Measurements from ENCODE around the gene SYNDIG1.

SYNDIG1 gene

DNA sequence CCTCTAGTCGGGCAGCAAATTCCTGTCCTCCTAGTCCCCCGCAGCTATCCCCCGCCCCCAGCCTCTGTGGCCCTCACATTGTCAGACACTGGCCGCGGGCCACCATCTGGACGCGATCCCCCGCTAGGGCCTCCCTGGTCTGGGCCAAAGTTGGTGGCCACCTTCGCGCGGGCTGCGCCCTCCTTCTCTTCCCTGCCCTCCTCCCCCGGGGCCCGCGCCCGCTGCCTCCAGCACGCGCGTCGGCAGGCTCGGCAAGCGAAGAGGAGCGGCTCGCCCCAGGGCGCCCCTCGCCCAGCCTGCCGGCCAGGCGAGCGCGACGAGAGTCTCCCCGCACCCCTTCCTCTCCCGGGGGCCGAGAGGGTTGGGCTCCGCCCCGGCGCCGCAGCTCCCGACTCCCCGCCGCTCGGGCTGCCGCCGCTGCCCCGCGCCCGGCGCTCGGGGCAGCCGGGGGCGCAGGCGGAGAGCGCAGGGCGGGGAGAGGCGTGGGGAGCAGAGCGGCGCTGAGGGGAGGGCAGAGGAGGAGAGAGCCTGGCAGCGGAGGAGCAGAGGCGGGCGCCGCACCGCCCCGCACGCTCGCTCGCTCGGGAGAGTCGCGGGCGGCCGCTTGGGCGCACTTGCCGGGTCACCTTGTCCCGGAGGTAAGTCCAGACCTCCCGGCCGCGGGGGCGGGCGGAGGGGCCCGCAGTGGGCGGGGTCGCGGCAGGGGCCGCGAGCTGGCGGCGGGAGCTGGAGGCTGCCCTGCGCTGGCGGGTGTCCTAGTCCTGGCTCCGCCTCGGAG is at the start of gene SYNDIG1:
TSS of gene SYNDIG1 (plus strand) at position 514 of the 778 bp plus-strand sequence. CDS start 73,469 bp downstream, outside the sequence.
- no peak for DNase-seq (ENCODE audit: low spot score)

DNA sequence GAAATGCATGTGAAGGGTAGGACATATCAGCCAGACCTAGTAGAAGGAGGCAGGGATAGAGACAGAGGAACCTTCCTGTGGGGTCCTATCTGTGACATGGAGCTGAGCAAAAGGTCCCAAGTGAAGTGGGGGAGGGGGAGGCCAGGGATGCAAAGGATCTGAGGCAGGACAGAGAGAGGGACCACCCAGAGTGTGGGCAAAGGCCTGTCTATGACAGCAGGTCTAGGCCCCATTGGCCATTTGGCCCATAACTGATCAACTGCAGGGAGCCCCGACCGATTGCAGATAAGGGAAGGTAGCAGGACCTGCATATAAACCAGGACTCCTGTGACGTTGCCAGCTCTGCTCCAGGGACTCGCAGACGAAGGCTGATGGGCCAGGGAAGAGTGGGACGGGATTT is 49.6 kb upstream of the SYNDIG1 start:
- DNase-seq (ENCODE audit: low spot score) = no peak

DNA sequence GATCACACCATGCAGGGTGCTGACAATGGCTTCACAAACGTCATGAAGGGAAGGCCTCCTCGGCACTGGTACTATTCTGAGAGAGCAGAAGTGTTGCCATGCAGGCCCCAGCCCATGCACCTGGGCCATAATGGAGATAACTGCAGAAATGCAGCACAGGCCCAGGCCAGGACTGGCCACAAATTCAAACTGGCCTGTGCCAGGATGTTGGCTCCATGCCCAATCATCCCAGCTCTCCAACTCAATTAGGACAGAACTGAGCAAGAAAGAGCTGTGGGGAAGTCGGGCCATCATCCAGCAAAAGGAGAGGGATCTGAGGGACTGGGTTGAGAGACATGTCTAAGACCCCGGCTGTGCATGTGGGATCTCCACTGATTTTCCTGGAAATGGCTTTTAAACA is 48.9 kb upstream of the SYNDIG1 start:
- DNase-seq (ENCODE audit: low spot score) = no peak

DNA sequence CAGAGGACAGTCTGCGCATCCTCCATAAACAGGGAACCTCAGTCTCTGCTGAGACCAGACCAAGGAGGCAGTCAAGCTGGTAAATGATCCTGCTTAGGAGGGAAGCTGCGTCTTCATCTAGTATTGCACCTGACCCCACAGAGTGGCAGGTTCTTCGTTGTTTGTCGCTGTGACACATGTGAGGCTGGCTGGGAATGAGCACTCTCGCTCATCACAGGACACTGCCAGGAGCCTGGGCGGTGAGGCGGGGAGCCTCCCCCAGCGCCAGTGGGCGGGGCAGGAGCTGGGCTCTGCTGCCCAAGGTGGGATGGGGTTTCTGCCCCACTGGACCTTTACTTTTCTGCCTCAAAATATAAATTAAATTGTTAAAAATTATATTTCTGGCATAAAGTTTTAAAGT is 48.4 kb upstream of the SYNDIG1 start:
- DNase-seq (ENCODE audit: low spot score) = no peak

DNA sequence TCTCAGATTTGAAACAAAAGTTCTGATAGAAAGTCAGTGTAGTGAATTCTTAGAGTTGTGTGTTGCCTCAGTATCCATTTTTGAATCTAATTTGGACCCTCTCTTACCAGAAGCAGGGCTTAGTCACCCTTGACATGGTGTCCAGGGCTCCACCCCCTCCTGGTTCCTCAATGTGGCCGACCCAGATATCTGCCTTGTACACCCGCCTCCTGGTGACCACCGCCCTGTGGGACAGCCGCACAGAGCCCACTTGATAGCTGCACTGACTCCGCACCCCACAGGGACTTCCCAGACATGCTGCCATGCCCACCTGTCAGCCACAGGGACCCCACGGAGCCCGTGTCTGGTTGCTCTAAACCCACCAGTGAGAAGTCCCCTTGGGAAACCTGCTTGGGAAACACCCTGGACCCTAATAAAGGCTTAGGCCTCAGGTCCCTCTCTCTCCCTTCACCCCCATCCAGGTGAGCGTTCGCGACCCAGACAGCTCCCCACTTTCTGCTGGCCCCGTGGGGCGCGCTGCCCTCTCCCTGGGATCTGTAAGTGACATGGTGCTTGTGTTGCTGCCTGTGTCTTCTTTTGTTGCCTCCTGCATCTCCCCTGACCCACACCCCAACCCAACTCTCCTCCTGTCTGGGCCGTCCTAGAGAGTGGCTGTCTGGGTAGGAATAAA is 47.2 kb upstream of the SYNDIG1 start:
- peak; percentile 70 for DNase-seq (ENCODE audit: low spot score)

DNA sequence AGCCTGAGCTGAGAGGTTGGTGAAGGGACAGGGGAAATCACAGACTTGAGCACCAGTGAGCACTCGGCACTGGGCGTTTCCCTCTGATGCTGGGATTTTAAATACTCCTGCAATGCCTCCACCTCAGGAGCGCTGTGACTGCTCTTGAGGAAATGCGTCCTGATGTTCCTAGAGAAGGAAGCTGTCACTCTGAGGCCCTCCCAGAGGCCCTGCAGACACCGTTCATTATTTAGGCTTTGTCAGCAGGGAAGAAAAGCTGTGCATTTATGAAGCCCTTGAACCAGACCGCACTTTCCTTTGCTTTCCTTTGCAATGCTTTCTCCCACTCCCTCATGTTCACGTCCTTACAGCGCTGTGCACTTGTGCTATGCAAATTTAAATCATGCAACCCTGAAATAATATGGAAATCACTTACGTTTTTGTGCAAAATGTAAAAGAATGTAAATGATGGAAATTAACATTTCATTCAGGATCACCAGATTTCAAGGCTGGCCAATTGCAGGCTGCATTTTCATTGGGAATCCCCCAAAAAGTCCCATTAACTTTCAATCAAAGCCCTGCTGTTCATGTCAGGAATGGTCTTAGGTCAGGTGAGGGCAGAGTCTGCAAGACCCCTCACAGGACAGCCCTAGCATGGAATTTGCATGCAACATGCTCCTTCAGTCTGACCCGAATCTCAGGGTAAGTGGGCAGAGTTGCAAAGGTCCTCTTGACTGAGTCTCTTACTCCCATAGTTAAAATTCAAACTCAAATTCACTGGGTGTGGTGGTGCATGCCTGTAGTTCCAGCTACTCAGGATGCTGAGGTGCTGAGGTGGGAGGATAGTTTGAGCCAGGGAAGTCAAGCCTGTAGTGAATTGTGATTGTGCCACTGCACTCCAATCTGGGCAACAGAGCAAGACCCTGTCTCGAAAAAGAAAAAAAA is 45.8 kb upstream of the SYNDIG1 start:
- no peak for DNase-seq (ENCODE audit: low spot score)

DNA sequence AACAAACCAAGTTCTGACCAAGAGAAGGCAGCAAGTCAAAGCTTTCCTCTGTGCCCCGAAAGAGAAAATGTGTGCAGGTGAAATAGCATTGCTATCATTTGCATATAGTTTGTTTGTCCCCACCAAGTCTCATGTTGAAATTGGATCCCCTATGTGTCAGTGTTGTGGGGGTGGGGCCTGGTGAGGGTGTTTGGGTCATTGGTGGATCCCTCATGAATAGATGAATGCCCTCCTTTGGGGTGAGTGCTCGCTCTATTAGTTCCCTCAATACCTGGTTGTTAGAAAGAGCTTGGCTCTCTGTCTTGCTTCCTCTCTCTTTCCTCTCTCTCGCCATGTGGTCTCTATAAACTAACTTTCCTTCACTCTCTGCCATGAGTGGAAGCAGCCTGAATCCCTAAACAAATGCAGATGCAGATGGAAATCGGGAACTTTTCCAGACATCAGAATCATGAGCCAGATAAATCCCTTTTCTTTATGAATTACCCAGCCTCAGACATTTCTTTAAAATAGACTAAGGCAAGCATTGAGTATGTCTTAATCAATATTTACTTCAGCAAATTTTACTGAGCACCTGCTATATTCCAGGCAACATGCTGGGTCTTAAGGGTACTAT is 43.8 kb upstream of the SYNDIG1 start:
- DNase-seq (ENCODE audit: low spot score) = no peak

DNA sequence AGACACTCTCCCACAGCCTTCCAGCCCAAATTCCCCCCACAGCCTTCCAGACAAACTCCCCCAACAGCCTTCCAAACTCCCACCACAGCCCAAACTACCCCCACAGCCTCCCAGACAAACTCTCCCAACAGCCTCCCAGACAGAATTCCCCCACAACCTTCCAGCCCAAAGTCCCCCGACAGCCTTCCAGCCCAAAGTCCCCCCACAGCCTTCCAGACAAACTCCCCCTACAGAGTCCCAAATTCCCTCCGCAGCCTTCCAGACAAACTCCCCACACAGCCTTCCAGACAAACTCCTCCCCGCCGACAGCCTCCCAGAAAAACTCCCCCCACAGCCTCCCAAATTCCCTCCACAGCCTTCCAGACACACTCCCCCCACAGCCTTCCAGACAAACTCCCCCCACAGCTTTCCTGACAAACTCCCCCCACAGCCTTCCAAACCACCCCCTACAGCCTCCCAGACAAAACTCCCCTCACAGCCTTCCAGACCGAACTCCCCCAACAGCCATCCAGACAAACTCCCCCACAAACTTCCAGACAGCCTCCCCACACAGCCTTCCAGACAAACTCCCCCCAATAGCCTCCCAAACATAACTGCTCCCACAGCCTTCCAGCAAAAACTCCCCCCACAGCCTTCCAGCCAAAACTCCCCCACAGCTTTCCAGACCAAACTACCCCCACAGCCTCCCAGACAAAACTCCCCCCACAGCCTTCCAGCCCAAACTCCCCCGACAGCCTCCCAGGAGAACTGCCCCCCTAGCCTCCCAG is 38.0 kb upstream of the SYNDIG1 start:
- no peak for DNase-seq (ENCODE audit: low spot score)

DNA sequence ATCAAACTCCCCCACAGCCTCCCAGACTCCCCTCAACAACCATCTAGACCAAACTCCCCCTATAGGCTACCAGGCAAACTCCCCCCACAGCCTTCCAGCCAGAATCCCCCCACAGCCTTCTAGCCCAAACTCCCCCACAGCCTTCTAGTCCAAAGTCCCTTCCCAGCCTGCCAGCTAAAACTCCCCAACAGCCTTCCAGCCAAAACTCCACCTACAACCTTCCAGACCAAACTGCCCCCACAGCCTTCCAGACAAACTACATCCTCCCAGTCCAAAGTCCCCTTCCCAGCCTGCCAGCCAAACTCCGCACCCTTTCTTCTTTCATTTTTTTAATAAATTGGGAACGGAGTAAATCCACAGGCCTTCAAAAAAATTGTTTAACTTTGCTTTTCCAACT is 37.4 kb upstream of the SYNDIG1 start:
- DNase-seq (ENCODE audit: low spot score) = no peak

DNA sequence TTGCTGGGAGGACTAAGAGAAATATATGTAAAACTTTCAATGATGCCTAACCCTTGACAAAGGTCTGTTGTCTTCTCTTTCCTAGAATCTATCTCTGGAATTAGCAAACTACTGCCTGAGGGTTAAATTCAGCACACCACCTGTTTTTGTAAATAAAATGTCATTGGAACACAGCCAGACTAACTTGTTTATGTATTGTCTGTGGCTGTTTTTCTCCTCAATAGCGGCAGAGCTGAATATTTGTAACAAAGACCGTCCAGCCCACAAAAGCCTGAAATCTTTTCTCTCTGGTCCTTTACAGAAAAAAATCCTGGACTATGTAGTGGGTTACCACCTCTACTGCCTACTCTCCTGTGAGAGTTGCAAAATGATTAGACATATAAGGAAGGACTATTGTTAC is 33.3 kb upstream of the SYNDIG1 start:
- no peak for DNase-seq (ENCODE audit: low spot score)

DNA sequence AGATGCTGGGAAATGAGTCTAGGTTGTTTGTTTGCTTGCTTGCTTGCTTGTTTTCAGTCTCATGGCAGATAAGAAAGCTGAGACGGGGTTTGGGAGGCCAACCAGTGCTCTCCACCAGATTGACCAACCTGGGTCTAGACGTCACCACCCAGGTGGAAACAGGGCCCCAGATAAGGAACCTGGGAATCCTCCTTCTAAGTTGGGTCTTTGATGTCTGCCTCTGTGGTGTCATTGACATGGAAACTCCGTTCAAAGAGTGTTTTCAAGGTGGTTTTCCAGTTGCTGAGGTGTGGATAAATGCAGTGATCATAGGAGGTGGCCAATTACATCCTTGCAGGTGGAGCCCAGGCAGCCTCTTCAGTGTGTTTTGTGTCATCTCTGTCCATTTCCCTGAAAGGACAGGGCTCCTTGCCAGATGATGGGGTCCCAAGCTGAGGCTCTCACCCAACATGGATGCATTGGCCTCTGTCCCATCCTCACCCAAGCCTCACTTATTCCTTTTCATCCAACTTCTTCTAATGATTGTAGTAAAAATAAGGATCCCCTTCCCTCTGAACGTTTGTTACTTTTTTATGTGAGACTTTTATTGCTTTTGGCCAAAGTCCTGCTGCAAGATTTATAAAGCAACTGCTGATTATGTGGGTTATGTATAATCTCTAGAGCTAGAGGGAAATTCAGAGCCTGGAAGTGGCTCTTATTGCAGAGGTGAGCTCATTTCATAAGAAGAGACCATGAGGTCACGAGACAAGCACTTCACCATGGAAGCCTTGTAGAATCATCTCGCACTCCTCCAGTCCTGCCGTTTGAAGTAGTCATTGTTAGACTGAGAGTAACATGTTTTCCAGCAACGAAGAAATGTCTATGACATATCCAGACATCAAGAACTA is 32.0 kb upstream of the SYNDIG1 start:
- DNase-seq (ENCODE audit: low spot score) = peak; percentile 17

DNA sequence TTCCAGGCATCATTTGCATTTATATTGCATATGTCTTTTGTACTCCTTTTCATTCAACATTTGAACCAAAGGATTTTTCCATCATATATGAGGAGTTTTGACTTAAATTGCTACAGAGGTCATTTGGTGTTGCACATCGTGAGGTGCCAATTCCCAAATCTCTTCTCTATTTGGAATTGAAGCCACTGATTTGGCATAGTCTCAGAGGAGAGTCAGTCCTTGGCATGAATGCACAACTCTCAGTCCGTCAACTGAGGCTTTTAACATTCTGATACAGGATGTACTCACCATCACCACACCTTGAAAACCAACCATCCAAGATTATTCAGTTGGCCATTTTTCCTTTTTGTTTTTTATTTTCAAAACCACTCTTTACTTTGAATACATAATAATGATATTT is 31.1 kb upstream of the SYNDIG1 start:
- no peak for DNase-seq (ENCODE audit: low spot score)

DNA sequence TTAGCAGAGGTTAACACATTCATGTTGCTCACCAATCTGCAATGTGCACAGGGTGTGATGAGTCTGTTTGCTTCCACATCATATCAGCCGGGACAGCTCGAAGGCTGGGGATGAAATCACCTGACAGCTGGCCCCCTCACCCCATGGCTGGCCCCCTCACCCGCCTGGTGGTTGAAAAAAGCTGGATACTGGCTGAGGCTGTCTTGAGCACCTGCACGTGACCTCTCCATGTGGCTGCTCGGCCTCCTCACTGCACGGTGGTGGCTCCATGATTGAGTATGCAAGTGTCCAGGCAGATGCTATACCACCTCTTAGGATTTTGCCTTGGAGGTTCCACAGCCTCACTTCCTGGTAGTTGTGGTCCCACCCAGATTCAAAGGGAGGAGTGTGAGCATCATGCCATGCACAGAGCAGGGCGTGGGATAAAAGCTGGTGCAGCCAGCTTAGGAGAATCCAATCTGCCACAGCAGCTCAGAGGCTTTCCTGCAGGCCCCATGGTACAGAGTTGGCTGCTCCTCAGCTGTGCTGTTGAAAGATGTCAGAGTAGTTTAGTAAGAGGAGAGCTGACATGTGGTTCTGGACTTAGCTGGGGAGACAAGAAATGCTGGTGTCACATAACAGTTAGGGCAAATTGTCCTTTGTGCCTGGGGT is 29.6 kb upstream of the SYNDIG1 start:
- no peak for DNase-seq (ENCODE audit: low spot score)

DNA sequence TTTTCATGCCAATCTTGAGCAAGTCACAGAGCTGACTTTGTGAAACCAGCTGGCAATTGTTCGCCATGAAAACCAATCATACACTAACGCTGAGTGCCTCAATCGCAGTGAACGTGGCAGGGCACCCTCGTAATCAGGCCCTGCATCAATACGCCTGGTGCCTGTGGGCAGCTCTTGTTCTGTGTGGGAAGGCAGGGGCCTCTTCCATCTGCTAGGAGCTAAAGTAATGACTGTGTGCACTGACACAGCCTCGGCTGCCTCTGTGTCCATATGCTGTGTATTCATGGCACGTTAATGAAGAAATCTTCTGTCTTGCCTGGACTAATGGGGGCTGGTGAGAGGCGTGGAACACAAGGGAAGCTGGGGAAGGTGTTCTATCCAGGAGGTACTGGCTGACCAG is 27.8 kb upstream of the SYNDIG1 start:
- DNase-seq (ENCODE audit: low spot score) = no peak

DNA sequence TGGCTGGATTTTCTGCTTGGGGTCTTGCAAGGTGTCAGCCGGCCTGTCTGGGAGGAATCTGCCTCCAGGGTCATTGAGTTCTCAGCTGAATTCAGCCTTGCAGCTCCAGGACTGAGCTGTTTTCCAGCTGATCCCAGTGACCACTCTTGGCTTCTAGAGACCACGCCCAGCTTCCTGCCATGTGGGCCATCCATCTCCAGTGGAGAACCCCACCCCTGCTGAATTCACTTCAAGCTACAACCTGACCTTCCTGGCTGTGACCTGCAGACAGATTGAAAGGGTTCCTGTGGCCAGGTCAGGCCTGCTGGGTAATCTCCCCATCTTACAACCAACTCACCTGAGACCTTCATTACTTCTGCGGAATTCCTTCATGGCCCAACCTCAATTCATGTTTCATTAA is 26.5 kb upstream of the SYNDIG1 start:
- no peak for DNase-seq (ENCODE audit: low spot score)

DNA sequence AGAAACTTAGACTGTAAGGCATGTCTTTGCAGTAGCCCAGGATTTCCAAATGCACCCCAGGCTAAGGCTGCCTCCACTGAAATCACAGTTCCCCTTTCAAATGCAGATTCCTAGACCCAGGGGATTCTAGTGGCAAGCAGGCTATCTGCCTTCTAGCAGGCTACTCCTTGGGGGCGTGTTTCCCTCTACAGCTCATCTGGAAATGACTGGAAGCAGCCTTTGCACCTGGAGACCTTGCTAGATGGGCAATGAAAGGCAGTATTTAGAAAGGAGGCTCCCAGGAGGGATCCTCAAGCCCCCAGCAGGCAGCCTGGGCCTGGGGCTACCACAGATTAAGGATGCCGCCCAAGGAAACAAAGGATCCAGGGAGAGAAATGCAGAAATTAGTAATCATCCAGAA is 26.0 kb upstream of the SYNDIG1 start:
- no peak for DNase-seq (ENCODE audit: low spot score)

DNA sequence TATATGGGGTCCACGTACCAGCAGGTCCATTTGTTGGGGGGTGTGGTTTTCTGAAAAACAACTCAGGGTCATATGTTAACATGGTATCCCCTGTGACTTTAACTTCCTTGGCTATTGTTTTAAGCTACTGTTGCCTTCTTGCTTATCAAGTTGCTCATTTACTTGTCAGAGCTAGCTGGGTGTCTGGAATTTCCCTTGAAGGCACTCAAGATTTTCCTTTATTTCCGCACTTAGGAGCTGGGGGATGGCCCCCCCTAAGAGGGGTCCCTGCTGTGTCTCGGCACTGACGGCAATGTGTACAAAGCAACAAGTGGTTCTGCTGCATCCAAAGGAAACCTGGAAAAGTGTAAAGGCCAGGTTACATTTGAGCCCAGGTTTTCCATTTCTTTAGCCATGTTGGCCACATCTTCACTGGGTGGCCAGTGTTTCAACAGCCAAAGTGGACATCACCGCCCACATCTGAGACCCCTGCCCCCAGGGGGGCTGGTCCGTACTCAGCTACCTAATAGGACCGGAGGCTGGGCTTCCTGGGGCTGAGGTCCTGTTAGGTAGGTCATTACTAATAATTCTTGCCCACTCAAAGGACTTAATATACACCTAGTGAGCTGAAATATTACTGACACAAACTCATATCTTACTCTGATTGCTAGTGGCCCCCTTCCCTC is 24.8 kb upstream of the SYNDIG1 start:
- no peak for DNase-seq (ENCODE audit: low spot score)

DNA sequence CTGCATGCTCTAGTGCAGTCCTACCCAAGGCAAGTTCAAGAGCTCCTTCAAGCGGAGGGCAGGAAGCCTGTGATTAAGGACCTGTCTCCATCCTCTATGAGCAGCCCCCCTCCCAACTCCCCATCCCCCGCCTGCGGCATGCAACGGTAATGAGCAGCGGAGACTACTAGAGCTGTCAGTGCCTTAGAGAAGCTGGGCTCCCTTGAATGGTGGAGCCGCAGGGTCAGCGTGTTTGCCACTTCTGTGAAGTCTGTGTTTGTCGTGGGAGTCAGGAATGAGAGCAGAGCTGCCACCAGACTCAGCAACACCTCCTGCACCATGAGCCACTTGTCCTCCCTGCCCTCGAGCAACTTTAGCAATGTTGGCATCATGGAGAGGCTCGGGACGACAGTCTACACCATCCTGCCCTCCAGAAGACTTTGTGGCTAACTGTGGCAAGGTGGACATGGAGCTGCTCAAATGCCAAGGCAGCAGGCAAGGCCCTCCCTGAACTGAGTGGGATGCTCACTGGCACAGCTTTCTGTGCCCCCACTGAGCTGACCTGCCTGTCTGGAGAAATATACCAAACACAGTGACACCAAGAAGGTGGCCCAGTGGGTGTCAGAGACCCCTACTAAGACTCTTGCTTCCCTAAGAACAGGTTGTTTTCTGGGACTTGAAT is 23.8 kb upstream of the SYNDIG1 start:
- DNase-seq (ENCODE audit: low spot score) = no peak

DNA sequence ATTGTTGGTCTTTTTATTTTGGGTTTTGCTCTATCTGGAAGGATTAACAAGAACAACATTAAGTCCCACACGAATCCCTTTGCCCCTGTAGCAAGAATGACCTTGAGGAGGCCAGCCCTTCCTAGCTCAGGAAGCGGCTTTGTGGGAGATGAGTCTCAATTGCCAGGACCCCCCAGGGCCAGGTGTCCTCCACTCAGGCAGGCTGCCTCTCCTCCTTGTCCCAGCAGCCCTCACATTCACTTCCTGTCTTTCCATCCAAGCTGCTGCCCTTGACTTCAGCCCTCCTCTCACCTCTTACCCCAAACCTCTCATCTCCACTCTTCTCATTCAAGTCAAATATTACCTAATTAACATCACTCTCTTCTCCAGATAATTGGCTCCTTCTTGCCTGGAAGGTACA is 22.6 kb upstream of the SYNDIG1 start:
- no peak for DNase-seq (ENCODE audit: low spot score)
